Activated CD4-positive, alpha-beta T cell treated with anti-CD3 and anti-CD28 coated beads for 1 hour (primary cell): ENCODE results near the gene ZNF142.
"Not testable (repeated sequence)": the region's sequence is repeated elsewhere in the genome, so short reads cannot be mapped to it uniquely, and the experiment has no call there.

Experiments used
- DNase-seq: peaks from one replicate; pipeline ENCODE4 v3.0.0-alpha.2; 2020

The ZNF142 gene, protein sequence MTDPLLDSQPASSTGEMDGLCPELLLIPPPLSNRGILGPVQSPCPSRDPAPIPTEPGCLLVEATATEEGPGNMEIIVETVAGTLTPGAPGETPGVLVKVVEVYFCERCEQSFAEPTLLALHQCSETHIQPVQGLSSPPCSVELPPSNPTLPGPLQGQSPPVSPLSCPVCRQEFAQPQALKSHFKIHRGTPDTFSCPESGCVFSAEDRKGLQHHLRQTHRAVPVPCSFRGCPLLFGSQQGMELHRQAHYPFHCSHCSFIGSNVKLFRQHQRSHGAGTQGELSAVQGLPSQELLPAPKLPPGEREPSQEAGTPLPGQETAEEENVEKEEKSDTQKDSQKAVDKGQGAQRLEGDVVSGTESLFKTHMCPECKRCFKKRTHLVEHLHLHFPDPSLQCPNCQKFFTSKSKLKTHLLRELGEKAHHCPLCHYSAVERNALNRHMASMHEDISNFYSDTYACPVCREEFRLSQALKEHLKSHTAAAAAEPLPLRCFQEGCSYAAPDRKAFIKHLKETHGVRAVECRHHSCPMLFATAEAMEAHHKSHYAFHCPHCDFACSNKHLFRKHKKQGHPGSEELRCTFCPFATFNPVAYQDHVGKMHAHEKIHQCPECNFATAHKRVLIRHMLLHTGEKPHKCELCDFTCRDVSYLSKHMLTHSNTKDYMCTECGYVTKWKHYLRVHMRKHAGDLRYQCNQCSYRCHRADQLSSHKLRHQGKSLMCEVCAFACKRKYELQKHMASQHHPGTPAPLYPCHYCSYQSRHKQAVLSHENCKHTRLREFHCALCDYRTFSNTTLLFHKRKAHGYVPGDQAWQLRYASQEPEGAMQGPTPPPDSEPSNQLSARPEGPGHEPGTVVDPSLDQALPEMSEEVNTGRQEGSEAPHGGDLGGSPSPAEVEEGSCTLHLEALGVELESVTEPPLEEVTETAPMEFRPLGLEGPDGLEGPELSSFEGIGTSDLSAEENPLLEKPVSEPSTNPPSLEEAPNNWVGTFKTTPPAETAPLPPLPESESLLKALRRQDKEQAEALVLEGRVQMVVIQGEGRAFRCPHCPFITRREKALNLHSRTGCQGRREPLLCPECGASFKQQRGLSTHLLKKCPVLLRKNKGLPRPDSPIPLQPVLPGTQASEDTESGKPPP (N-terminal part only)

DNA sequence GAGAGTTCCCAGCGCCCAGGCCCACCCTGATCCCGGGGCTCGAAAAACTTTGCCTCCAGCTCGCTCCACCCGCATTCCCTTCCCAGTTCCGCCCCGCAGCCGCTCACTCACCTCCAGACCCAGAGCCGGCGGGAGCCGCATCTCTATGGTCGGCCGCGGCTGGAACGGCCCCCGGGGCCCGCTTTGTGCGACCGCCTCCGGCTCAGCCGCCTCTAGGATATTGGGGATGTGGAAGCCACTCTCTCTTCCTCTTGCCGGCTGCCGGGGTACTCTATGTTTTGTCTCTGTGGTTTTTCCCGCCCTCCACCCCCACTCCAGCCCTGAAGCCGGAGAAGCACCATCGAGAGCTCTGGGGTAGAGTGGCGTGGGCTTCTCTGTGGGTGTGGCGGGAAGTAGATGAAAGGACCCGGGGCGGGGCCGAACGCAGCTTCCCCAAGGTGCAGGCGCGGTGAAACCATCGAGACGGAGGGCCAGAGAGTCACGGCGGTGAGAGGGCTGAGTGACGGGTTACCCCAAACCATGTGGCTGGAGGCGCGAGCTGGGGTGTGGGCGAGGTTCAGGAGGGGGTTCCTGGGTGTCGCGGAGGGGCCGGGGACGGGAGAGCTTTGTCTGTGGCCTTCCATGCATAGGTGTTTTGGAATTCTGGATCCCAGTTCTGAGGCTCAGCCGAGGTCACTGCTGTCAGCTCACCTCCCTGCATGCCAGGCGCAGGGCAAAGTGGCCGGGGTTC lies at the start of gene ZNF142, which contains the start of gene BCS1L:
Gene ZNF142, minus strand, starts transcription at position 366 of the 730 bp plus-strand sequence. CDS start 3,194 bp downstream, outside the sequence.
Gene BCS1L, plus strand, starts transcription at position 426 of the 730 bp plus-strand sequence. CDS start 1,305 bp downstream, outside the sequence.
- DNase-seq: peak; percentile 87

DNA sequence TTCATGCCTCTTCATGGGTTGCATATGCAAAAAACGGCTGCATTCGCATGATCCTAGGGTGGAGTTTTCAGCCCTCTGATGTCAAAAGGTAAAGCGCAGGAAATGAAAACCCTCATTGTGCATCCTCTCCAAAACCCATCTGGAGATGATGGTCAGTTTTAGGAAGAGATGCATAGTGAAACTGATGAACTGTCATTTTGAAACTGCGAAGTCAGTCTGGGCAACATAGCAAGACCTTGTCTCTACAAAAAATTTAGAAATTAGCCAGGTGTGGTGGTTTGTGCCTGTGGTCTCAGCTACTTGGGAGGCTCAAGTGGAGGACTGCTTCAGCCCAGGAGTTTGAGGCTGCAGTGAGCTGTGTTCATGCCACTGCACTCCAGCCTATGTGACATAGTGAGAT lies 48.7 kb upstream of the ZNF142 start:
- DNase-seq: no peak

DNA sequence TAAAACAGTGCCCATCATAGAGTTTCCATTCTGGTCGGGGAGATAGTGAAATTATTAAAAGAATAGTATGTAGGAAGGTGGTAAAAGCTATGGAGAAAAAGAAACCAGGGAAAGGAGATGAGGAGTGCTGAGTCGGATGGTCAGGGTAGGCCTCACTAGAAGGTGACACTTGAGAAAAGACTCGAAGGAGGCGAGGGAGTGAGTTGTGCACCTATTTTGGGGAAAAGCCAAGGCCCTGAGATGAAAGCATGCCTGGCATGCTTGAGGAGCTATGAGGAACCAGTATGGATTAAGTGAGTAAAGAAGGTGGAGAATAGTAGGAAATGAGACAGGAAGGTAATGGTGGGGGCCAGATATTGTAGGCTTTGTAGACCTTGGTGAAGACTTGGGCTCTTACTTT lies 43.9 kb upstream of the ZNF142 start:
- DNase-seq: no peak

DNA sequence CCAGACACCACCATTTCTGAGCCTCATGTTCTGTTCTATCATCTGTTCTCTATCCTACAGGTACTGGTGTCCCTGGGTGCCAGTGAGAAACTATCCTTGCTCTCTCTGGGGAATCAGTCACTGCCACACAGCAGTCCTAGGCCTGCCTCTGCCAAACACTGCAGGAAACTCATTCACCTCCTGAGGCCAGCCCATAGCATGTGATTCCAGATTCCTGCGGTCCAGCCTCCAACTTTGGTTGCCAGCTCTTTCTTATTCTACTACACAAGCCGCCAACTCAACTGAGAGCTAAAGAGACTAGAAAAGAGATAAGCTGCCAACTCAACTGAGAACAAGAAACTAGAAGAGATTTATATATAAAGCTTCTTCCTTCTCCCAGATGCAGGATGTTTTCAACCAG lies 42.4 kb upstream of the ZNF142 start:
- DNase-seq: no peak

DNA sequence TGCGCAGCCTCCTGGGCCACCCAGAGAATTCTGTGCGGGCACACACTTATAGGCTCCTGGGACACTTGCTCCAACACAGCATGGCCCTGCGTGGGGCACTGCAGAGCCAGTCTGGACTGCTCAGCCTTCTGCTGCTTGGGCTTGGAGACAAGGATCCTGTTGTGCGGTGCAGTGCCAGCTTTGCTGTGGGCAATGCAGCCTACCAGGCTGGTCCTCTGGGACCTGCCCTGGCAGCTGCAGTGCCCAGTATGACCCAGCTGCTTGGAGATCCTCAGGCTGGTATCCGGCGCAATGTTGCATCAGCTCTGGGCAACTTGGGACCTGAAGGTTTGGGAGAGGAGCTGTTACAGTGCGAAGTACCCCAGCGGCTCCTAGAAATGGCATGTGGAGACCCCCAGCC lies 39.5 kb upstream of the ZNF142 start:
- DNase-seq: no peak

DNA sequence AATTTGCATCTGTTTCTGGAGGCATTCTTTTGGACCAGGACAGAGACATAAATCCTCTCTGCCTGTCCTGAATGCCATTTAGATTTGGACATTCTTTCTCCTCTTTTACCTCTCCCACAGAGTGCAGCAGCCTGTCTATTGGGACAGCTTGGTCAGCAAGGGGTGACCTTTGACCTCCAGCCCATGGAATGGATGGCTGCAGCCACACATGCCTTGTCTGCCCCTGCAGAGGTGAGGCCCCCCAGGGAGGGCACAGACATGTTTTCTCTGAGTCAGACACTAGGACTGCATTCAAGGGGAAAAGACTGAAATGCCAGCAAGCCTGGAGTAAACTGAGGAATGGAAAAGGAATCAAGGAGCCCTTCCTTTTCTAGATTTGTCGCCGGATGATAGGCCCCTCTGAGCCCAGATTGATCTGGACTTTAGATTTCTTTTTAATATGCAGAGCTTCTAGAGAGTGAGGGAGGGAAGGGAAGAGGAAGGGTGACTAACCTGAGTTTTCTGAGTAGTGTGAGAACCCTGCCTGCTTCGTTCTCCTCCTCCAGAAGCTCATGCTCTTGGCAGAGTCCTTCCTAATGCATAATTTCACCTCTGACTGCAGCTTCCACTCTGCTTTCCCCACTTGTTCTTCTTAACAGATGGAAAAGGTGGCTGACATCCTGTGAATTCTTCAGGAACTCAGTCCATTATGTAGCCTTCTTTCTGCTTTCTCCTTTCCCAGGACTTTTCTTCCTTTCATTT lies 35.2 kb upstream of the ZNF142 start:
- DNase-seq: no peak

DNA sequence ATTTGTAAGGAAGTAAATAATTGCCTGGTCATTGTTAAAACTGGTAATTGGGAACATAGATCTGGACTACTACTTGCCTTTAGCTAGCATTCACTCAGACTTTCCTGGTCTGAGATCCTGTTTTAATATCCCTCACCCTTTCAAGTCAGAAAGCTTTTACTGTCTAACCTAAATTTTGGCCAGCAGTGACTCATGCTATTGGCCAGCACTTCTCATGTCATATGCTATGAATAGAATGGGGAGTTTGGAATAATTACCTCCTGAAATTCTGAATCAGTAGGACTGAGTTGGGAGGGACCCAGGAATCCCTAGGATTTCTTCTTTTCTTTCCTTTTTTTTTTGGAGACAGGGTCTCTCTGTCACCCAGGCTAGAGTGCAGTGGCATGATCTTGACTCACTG lies 31.8 kb upstream of the ZNF142 start:
- no peak for DNase-seq

DNA sequence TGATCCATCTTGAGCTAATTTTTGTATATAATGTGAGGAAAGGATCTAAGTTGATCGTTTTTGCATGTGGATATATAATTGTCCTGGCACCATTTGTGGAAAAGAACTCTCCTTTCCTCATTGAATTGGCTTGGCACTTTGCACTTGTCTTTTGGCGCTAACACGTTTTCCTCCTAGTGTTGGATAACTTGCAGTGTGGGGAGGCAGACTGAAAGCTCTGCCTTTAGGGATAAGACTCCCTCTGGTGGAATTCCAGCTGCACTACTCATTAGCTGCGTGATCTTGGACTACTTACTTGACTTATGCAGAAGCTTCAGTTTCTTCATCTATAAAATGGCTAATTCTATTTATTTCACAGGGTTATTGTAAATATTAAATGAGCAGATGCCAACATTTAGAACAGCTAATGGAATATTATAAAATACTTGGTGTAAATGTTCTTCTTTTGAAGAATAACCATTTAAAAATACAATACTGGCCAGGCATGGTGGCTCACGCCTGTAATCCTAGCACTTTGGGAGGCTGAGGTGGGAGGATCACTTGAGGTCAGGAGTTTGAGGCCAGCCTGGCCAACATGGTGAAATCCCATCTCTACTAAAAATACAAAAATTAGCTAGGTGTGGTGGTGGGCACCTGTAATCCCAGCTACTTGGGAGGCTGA lies 28.1 kb upstream of the ZNF142 start:
- DNase-seq: not testable (repeated sequence)

DNA sequence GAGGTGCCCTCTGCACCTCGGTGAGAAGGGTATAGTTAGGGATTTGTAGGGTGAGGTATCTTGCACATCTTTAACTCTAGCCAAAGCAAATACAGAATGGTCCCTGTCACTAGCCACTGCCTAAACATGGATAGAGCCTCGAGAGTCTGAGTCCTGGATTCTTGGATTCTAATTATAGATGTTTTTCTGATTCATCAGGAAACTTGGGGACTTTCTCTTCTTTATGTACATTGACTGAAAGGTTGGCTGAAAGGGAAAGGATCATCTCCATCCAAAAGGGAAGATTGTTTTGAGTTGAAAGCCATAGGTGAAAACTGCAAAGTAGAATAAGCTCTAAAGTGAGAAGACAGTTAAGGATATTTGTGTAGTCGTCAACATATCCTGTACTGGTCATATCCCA lies 20.6 kb upstream of the ZNF142 start:
- no peak for DNase-seq

DNA sequence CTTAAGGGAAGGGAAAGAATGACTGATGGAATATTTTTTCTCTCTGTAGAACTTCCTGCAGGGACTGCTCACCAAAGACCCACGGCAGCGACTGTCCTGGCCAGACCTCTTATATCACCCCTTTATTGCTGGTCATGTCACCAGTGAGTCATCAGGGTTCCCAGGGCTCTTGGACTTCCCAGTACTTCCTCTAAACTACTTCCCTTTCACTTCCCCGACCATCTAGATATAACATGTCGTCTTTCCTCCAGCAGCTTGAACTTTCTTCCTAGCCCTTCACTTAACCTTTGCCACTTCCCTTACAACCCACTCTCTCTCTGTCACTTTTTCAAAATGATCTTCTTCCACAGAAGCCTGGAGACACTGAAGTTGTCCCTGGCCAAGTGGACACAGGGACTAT lies 19.7 kb upstream of the ZNF142 start:
- no peak for DNase-seq

DNA sequence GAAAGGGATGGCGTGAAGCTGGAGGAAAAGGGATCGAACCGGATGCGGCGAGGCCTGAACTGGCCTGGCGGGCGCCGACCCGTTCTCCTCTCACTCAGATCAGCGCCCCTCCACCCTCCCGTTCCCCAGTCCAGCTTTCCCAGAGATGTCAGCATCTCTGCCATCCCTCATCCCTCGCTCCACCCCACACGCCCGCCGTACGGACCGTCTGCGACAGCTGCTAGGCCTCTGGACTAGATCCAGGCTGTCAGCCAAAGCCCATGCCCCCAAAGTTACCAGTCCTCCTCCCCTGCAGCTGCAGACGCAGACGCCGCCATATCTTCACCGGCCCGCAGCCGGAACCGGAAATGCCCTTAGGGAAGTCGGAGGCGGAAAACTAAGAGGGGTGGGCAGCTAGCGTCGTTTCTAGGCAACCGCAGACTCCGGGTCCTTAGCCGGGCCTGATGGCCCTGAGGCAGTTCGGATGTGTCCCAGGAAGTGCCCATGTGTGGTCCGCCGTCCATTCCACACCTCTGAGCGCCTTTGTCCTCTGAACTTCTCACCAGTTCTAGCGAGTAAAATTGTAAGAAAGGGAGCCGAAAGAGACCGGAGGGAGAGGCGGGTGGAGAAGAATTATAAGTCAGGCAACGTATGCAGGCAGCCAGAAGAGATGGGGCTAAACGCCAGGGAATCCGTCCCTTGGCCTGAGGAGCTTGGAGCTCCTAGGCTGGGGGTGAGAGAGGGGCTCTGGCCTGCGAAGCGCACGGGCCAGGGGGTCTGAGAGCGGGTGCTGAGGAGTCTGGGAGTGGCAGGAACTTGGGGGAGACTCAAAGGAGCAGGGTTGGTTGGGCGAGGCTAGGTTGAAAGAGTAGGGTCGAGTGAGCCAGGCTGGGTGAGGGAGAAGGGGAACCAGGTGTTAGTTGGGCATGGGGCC lies 12.5 kb upstream of the ZNF142 start, which contains the start of the genes RNF25 and STK36:
Gene RNF25, minus strand, starts transcription at position 349 of the 913 bp plus-strand sequence. Its CDS starts 32 bp downstream, at position 317.
Gene STK36, plus strand, starts transcription at position 433 of the 913 bp plus-strand sequence. CDS start 744 bp downstream, outside the sequence.
- DNase-seq: peak; percentile 70

DNA sequence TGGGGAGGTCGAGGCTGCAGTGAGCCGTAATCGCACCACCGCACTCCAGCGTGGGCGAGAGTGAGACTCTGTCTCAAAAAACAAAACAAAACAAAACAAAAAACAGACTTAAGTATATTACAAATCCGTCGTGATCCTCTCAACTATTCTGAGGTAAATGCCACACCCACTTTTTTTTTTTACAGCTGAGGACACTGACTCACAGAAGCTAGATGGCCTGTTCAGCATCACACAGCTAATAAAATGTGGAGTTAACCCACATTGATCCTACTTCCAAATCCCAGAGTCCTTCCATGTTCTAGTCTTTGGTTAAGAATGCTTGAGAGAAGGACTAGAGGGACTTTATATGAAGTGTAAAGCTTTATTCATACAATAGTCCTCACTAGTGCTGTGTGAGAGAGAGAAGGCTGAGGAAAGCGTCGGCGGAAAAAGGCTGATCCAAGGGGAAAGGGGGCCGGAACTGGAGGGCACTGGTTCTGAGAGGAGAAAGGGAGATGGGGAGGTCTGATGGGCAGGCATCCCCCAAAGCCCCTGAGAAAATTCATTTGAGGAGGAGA lies 11.8 kb upstream of the ZNF142 start:
- DNase-seq: no peak

DNA sequence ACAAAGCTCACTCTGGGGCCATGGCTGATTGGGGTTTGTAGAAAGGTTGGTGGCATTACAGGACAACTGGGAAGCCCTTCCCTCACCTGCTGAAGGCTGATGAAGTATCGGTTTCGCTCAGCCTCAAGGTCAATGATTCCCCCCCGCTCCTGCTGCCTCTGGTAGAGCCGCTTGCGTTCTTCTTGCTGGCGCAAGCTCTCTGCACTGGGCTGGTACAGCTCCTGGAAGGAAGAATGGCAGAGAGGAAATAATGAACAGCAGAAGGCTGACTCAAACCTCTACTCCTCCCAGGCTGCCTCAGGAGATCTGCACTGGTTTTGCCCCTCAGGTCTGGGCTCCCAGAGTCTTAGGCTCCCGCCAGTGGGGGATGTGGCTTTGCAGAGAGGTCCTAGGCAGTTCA lies 5.2 kb upstream of the ZNF142 start:
- no peak for DNase-seq

DNA sequence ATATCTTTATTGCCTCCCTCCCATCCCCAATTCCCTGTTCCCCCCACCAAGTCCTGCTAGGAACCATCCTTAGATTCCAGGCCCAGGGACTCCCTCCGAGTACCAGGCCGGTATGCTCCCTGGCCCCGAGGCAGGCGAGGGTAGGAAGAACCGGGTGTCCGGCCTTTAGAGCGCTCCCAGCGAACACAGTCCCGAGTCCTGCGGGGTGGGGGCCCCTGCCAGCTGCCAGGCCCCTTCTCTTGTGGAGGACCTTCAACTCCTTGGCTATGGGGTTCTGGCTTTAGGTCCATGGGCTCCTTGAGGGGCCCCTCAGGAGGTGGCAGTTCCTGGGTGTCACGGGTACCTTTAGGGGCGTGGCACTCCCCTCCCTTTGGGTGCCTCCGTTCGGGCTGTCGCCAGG lies 4.5 kb upstream of the ZNF142 start:
- DNase-seq: no peak

DNA sequence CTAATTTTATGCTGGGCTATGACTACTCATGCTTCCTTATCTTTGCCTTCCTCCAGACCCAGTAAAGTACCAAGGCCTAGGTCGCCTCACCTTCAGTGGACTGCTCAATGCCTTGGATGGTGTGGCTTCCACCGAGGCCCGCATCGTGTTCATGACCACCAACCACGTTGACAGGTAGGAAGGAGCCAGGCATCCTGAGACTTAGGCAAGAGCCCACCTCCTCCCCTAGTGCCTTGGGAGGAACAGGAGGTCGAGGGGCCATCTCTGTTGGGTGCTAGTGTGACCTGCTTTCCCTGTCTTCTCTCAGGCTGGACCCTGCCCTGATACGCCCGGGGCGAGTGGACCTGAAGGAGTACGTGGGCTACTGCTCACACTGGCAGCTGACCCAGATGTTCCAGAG lies 3.4 kb upstream of the ZNF142 start:
- no peak for DNase-seq

DNA sequence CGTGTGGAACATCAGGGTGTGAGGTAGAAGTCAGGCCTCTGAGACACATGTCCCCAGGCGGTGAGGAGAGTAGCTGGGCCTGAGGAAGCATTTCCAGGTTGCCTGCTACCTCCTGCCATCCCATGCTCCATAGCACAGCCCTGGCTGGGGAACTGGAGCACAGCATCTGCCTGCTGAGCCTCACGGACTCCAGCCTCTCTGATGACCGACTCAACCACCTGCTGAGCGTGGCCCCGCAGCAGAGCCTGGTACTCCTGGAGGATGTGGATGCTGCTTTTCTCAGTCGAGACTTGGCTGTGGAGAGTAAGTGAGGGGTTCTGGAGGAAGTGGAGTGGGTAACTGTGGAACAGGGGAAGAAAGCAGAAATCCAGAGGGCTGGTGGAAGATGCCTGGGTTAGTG lies 3.0 kb upstream of the ZNF142 start:
- no peak for DNase-seq

DNA sequence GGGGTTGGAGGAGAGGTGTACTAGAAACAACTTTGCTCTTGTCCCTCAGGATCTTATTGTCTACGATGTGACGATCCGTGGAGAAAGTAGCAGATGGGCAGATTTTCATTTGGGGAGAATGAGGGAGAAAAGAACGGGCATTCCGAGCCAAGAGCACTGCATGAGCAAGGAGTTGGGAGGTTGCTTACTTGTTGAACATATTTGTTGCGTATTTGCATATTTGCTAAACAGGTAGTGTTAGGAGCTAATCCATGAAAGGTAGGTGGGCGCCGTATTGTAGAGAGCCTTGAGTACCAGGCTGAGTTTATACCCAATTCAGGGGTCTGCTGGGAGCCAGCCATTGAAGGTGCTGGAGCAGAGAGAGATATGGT lies 550 bp upstream of the ZNF142 start:
- DNase-seq: no peak

DNA sequence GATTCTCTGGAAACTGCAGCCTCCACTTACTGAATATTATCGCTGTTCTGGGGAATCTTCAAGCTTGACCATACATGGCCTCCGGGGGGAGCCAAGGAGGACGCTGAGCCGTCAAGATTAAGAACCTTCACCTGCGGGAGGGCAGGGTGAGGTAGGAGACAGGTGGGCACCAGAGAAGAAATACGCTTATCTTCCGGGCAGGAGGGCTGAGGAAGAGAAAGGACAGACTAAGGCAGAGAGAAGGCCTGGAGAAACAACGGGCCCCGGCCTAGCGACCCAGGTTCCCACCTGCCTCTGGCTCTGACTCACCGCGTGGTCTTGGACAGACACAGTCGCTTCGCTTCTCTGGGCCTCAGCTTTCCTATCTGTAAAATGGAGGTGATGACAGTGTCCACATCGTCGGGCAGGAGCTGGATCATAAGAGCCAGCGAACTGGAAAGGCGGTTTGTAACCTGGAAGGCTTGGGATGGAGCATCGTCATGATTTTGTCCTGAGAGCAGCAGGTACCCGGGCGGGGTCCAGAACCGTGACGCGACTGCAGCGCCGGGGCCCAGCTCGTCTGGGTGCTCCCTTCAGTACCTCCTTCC lies 659 bp downstream of the ZNF142 start:
- DNase-seq: no peak

DNA sequence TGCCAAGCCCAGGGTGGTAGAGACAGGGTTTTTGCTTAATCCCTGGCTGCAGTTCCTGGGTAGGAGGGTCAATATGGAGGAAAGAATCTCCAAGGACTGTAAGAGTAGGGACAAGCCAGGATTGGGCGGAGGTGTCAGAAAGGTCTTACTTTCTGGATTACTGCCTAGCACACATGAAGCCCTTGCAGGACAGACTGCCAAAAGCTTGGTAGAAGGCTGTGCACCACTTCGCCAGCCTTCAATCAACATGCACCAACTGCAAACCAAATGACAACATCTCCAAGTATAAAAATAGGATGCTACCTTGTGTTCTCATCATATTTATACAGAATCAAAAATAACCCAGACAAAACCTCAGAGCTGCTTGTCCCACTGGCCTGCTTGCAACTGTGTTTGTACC lies 3.7 kb downstream of the ZNF142 start:
- no peak for DNase-seq
